Hindlimb muscle (tissue), 1 donor: Measurements from ENCODE around the gene C1QTNF6. TPM values are rescaled to one million over a fixed set of nuclear protein-coding genes. Genes with fewer than 3 reads are reported as not detected.

Experiments
- DNase-seq: peaks from one replicate; pipeline ENCODE4 v3.0.0-alpha.2; 2013
- polyA plus RNA-seq: library from polyadenylated mRNA; unstranded; fragments of 120-200 nt; gene quantifications from one replicate; pipeline ENCODE4 v1.2.1, GENCODE V29; 2013; ENCODE audit not compliant: insufficient read length

Gene C1QTNF6
- polyA plus RNA-seq, 1 donor: 17.7 TPM

DNA sequence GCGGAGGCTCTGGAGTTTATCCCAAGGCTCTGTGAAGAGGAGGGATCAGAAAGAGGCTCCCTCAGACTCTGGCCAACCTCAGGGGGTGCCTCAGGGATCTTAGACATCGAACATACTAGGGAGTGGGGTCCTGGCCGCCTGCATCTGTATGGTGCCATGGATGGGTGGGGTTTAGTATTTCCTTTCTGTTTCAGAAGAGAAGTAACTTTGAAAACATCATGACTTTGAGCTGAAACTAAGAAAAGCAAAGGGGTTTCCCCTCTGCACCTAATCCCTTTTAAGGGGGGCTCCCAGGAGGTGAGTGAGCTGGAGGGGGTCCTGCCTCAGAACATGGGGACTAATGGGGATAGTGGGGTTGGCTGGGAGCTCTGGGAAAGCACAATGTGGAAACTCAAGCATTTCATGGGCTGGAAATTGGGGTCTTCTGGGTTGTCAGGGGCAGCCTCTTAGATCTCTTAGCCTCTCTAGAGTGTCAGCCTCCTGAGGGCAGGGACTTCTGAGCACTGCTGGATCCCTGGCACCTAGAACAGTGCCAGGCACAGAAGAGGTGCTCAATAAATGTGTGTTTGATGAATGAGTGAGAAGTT, 36.0 kb upstream of the C1QTNF6 start:
- DNase-seq: no peak

- DNase-seq: no peak
Measured at GRCh38 chr22:37222440-37222971, 34.5 kb upstream of the C1QTNF6 start.

DNA sequence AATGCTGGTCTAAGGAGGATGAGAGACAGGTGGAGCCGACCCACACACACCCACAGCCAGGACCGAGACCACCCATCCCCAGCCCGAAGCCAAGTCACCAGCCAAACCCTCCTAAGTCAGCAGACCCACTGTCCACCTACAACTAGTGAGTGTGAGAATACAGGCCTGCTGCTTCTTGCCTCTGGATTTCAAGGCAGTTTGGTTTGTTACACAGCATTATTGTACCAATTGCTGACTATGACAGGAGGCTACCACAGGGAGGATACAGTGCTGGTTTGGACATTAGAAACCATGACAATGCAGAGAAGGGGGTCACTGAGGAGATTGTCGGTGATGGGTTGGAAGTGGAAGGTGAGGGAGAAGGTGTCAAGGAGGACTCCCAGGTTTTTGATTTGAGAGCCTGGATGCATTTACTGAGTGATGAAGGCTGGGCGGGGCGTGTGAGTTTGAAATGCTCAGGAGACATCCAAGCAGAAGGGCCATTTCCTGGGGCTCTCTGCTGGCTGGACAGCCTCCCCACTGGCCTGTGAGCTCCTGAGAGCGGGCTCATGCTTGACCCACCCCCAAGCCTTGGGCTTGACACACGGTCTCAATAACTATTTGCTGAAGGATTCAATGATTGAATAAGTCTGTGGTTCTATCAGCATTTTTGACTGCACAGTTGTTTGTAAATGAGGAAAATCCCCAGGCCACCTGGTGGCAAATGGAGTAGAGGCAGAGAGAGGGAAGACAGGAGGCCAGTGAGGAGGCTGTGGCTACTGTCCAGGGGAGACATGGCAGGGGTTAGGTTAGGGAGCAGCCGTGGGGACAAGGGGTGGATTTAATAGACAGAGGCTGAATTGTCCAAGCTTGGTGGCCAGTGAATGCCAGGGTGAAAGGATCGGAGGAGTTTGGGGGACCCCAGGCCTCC, 33.6 kb upstream of the C1QTNF6 start:
- no peak for DNase-seq

GRCh38 chr22:37220543-37220981, 32.5 kb upstream of the C1QTNF6 start:
- no peak for DNase-seq

- no peak for DNase-seq
Measured at GRCh38 chr22:37219533-37219932, 31.5 kb upstream of the C1QTNF6 start.

- DNase-seq: no peak
Measured at GRCh38 chr22:37218771-37219411, 30.8 kb upstream of the C1QTNF6 start.

- no peak for DNase-seq
Measured at GRCh38 chr22:37218399-37218770, 30.3 kb upstream of the C1QTNF6 start.

- no peak for DNase-seq
Measured at GRCh38 chr22:37215890-37216289, 27.8 kb upstream of the C1QTNF6 start.

DNA sequence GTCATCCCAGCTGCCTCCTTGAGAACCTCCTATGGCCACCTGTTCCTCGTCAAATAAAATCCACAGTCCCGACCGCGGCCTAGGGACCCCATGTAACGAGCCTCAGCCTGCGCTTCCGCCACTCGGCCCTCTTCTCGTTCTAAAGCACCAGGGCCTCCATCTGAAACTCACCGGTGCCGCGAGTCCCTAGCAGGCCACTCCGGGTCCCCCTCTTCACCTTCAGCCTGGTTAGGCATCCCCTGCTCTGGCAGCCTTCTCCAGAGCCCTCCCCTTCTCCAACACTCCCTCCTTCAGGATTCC, 26.6 kb upstream of the C1QTNF6 start:
- DNase-seq: no peak

GRCh38 chr22:37213941-37214730, 26.1 kb upstream of the C1QTNF6 start:
- no peak for DNase-seq

DNA sequence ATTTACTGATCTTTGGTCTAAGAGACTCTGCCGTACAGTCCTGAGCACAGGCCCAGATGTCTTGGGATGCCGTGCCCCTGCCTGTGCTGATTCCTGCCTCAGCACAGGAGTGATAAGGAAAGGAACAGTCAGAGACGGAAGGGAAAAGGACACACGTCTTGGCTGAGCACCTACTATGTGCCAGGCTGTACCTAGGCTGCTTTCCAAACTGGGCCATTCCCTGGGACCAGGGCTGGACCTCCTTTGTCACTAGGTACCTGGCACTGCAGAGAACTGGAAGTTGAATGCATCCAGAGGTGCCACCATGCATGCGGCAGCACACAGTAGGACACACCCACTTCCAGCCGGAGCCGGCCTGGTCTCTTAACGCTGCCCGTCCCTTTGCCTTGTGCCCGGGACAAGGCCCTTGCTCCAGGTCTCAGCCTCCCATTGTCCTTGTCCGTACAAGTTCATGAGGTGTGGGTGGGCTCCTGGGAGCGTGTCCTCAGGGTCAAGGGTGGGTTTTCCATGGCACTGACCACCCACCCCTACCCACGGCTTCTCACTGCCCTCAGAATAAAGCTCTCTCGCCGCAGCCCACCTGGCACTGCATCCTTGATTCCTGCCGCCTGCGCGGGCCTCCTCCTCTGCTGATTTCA, 25.3 kb upstream of the C1QTNF6 start:
- DNase-seq: no peak

DNA sequence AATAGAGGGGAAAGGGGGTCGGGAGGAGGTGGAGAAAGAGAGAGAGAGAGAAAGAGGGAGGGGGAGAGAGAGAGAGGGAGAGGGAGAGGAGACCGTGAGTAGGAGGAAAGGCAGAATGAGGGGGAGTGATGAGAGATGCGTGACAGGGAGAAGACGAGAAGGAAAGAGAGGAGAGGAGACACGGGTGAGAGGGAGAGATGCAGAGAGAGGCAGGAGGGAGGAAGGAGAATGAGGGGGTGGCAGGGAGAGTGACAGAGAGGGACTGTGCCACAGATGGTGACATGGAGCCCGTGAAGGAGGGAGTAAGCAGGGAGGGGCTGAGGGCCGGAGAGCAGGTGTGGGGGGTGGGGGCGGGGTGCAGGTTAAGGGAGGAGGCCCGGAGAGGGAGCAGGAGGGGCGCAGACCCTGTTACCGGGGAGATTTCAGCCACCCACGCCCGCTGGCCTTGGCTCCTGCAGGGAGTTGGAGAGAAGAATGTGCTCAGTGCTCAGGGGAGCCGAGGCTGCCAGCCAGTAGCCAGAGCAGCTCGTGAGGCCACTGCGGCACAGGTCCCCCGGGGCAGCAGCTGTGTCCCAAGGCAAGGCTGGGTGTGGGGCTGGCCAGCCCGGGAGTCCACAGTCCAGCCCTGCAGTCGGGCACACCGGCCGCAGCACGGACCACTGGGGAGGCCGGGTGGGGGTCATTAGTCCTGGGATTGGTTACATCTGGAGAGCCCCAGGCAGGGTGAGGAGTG, 24.3 kb upstream of the C1QTNF6 start, which contains the start of gene SSTR3:
TSS of gene SSTR3 (minus strand) at position 304 of the 733 bp plus-strand sequence. CDS start 4,674 bp downstream, outside the sequence.
- DNase-seq: no peak

- no peak for DNase-seq
Measured at GRCh38 chr22:37211866-37212173, 23.8 kb upstream of the C1QTNF6 start.

- no peak for DNase-seq
Measured at GRCh38 chr22:37211075-37211865, 23.2 kb upstream of the C1QTNF6 start.

DNA sequence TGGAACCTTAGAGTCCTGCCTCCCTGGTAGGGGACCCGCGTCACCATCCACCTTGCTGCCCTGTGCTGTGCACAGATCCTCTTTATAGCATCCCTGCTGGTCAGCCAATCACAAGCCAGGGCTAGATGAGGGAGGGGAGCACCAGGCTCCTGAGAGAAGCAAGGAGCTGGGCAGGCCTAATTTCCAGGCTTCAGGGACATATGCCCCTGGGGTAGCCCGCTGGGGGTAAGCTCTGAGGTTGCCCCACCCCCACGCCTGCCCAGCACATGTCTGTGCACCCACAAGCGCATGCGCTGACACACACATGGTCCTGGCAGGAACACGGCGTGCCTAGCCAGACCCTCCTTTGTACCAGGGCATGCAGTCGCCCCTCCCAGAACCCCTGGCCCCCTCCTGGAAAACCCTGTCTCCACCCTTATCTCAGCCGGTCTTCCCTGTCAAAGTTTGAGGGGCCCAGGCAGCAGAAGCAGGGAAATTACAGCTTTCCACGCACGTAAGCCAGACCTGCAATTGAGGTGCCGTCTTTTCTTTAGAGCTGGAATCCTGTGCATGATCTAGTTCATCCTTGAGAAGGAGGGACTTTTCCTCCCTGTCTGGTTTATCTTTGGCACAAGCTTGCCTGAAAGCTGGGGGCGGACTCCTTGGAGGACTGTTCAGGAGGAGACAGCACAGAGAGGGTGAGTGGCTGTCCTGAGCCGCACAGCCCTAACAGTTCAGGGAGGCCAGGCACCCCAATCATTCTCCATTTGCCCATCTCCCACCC, 22.2 kb upstream of the C1QTNF6 start:
- no peak for DNase-seq

GRCh38 chr22:37209140-37209845, 21.2 kb upstream of the C1QTNF6 start:
- no peak for DNase-seq

DNA sequence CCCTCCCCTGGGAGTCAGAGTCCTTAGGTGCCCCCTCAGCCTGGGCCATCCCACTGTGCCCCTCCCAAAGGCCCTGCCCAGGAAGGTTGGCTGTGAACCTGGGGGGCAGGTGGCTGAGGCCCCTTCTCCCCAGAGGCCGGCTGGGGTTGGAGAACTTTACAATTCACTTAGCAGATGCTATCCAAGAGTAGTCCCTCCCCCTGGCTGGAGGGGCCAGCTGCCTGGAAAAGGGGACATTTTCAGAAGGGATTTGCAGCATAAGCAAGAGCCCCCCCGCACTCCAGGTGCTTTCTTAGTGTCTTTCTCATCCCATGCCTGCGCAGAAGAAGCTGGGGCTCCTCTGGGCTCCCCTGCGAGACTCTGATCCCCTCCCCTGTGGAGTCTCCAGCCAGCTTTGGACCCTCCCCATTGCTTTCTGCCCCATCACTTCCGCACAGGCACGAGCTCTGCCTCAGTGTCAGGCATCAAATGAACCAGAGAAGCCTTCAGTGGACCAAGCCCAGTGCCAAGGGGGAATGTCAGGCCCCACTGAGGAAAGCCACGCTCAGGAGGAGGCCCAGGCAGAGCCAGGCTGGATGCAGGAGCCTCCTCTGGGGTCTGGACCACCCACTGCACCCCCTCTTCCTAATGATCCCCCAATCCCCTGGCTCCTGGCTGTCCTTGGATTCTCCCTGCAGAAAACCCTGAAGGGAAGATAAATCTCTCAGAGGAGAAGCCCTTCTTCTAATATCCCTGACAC, 20.5 kb upstream of the C1QTNF6 start:
- no peak for DNase-seq

DNA sequence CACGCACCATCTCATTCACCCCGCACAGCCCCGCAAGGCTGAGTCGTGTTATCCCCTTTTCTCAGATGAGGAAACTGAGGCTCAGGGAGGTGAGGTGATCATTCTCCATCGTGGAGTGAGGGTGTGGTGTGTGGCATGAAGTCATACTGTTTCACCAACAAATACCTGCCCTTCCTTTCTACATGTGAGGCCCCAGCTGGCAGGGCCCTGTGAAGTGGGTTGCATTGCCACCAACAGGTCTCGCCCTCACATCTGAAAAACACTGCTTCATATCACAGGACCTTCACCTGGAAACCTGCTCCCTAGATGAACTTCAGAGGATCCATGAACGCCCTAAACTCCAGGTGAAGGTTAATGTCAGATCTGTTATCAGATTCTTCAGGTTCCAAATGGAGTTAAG, 19.9 kb upstream of the C1QTNF6 start:
- no peak for DNase-seq
